ENCODE data around the gene PPM1H. TPM values are rescaled to one million over a fixed set of nuclear protein-coding genes. Genes with fewer than 3 reads are reported as not detected.

PPM1H gene
- polyA plus RNA-seq, 1 experiment, result 2.3 TPM

DNA sequence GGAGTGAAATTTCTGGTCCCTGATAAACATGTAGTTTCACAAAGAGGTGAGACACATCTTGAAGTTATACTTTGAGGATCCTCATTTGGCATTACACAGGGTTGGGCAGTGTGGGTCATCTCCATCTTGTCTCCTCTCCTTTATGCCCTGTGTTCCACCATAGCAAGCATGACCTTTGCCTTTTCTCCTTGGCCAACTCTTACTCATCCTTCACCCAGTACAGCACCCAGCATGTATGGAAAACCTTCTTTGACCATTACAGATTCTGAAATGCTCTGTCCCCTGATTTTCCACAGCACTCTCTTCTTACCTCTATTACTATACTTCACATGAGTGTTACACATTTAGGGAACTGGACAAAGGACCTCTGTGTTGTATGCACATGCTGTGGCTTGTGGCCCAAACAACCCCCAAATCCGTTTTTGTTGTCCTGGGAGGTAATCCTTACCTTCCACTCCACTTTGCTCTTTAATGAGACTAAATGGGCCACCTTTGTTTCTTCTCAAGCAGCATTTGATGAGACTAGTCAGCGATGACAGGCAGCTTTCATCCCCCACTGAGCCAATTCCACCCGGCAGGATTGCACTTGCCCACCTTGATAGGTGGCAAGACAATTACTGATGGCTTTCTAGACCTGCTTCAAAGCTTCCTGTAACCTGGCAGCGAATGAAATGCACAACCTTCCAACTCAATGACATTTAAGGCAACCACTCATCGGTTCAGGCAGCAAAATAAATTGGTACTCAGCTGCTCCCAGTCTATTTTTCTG lies 304.8 kb downstream of the PPM1H start:
- Histone ChIP-seq H3K36me3 (ENCODE audit: control insufficient read depth, insufficient read depth, low read length) (no peaks in the 10 kb centered on the region), H3K4me3 (ENCODE audit: low read depth, low read length) (no peak overlapping the region), H3K27me3 (ENCODE audit: control insufficient read depth, insufficient read depth, low read length) (no peaks in the 10 kb centered on the region)
- no peak for DNase-seq (ENCODE audit: low read depth)
- ChIA-PET POLR2A (no interaction called here), CTCF (interaction anchor here (0.6 to 0.9 kb wide), 3 partner anchors 21 to 188 kb away, joined by 3 to 4 read pairs (median 3); no protein-coding TSS in a partner anchor)
- TF ChIP-seq, protein P1, sequence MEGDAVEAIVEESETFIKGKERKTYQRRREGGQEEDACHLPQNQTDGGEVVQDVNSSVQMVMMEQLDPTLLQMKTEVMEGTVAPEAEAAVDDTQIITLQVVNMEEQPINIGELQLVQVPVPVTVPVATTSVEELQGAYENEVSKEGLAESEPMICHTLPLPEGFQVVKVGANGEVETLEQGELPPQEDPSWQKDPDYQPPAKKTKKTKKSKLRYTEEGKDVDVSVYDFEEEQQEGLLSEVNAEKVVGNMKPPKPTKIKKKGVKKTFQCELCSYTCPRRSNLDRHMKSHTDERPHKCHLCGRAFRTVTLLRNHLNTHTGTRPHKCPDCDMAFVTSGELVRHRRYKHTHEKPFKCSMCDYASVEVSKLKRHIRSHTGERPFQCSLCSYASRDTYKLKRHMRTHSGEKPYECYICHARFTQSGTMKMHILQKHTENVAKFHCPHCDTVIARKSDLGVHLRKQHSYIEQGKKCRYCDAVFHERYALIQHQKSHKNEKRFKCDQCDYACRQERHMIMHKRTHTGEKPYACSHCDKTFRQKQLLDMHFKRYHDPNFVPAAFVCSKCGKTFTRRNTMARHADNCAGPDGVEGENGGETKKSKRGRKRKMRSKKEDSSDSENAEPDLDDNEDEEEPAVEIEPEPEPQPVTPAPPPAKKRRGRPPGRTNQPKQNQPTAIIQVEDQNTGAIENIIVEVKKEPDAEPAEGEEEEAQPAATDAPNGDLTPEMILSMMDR (IDR thresholded peaks at IDR 0.05; ENCODE audit: insufficient read depth, low read depth, low read length), result no peak

DNA sequence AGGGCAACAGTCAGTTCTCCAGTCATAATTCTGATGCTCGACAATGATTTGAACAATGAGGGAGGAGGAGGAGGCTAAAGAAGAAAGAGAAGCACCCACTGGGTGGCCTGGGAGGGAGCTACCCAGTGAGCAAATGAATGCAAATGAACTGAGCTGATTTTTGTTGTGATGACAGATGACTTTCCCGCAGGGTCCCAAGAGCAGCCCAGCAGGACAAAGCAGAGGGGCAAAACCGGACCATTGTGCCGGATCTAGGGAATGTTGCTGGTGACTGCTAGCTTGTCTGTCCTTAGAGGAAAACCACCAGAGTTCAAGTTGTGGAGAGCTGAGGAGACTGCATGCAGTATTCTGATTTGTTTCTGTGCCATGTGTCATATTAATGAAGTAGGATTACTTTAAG lies 305.5 kb downstream of the PPM1H start:
- TF ChIP-seq, protein P1 (IDR thresholded peaks at IDR 0.05; ENCODE audit: insufficient read depth, low read depth, low read length), result no peak
- Histone ChIP-seq H3K27me3 (ENCODE audit: control insufficient read depth, insufficient read depth, low read length) (no peaks in the 10 kb centered on the region), H3K4me3 (ENCODE audit: low read depth, low read length) (no peak overlapping the region), H3K36me3 (ENCODE audit: control insufficient read depth, insufficient read depth, low read length) (no peaks in the 10 kb centered on the region)
- DNase-seq (ENCODE audit: low read depth), result no peak
- ChIA-PET POLR2A (no interaction called here), CTCF (interaction anchor here (0.6 to 0.9 kb wide), 3 partner anchors 11 to 189 kb away, joined by 3 to 4 read pairs (median 4); no protein-coding TSS in a partner anchor)

DNA sequence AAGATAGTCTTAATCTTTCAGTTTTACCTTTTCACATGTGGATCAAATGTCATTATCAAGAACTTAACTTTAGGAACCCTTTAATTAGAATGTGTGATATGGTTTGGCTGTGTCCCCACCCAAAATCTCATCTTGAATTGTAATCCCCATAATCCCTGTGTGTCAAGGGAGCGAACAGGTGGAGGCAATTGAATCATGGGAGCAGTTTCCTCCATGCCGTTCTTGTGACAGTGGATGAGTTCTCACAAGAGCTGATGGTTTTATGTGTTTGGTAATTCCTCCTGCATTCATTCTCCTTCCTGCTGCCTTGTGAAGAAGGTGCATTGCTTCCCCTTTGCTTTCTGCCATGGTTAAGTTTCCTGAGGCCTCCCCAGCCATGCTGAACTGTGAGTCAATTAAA lies 307.8 kb downstream of the PPM1H start:
- Histone ChIP-seq H3K36me3 (ENCODE audit: control insufficient read depth, insufficient read depth, low read length) (no peaks in the 10 kb centered on the region), H3K4me3 (ENCODE audit: low read depth, low read length) (no peak overlapping the region), H3K27me3 (ENCODE audit: control insufficient read depth, insufficient read depth, low read length) (no peaks in the 10 kb centered on the region)
- TF ChIP-seq, protein P1 (IDR thresholded peaks at IDR 0.05; ENCODE audit: insufficient read depth, low read depth, low read length), result no peak
- DNase-seq (ENCODE audit: low read depth), result no peak
- POLR2A ChIA-PET, result no interaction called here
- CTCF ChIA-PET, result interaction anchor here (0.7 kb wide), 1 partner anchor 190 kb away, joined by 3 read pairs; no protein-coding TSS in a partner anchor

DNA sequence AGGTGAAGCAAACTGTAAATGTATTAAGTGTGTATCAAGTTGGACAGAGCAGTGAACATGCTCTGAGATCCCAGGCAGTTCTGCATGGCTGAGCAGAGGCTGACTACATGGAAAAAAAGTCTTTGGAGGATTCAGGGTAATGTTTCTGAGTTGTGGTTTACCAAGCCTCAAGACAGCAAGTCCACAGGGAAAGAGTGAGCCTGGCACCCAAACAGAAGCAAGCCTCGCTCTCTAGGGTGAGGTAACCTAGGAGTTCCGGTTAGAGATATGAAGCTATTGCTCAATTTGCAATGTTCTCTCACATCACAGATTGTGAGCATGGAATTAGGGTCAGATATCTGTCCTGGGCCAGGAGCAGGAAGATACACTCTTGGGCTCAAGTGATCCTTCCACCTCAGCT lies 309.7 kb downstream of the PPM1H start:
- TF ChIP-seq, protein P1 (IDR thresholded peaks at IDR 0.05; ENCODE audit: insufficient read depth, low read depth, low read length), result no peak
- DNase-seq (ENCODE audit: low read depth), result no peak
- Histone ChIP-seq H3K36me3 (ENCODE audit: control insufficient read depth, insufficient read depth, low read length) (no peaks in the 10 kb centered on the region), H3K27me3 (ENCODE audit: control insufficient read depth, insufficient read depth, low read length) (no peaks in the 10 kb centered on the region), H3K4me3 (ENCODE audit: low read depth, low read length) (no peak overlapping the region)
- POLR2A ChIA-PET, result no interaction called here
- CTCF ChIA-PET, result interaction anchor here (0.8 kb wide), 1 partner anchor 174 kb away, joined by 3 read pairs; no protein-coding TSS in a partner anchor

DNA sequence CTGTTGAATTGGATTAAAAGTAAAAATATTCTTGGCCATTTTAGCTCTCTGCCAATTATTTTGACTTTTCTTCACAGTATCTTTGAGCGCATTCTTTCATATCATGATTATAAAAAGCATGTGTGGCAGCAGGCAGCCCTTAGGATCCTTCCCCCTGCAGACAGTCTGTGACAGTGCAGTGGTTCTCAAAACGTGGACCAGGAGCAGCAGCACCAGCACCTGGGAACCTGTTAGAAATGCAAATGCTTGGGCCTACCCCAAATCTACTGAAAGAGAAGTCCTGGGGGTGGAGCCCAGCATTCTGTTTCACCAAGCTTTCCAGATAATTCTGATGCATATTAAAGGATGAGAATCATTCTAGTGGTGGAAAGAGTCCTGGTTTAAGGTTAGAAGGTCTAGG lies 312.8 kb downstream of the PPM1H start:
- POLR2A ChIA-PET, result no interaction called here
- H3K36me3 ChIP-seq (ENCODE audit: control insufficient read depth, insufficient read depth, low read length), result no peaks in the 10 kb centered on the region
- CTCF ChIA-PET, result interaction anchor here (1.1 kb wide), 1 partner anchor 172 kb away, joined by 3 read pairs; no protein-coding TSS in a partner anchor
- no peak for DNase-seq (ENCODE audit: low read depth)
- TF ChIP-seq, protein P1 (IDR thresholded peaks at IDR 0.05; ENCODE audit: insufficient read depth, low read depth, low read length), result no peak
- H3K4me3 ChIP-seq (ENCODE audit: low read depth, low read length), result no peak overlapping the region
- H3K27me3 ChIP-seq (ENCODE audit: control insufficient read depth, insufficient read depth, low read length), result no peaks in the 10 kb centered on the region

Data from BJ (cell line).